Left kidney (tissue), 2 donors: ENCODE data around the gene PRSS36. TPM values are rescaled to one million over a fixed set of nuclear protein-coding genes. Genes with fewer than 3 reads are reported as not detected.
"Not testable (repeated sequence)": the region's sequence is repeated elsewhere in the genome, so short reads cannot be mapped to it uniquely, and the experiment has no call there.

ENCODE experiments used
- DNase-seq: peaks from one replicate; pipeline ENCODE4 v3.0.0-alpha.2; 2013
- polyA plus RNA-seq: library from polyadenylated mRNA; unstranded; fragments of 120-200 nt; gene quantifications from one replicate; pipeline ENCODE4 v1.2.1, GENCODE V29; 2013; ENCODE audit not compliant: insufficient read length

PRSS36 gene
- polyA plus RNA-seq, 1 donor = 0.67 TPM

DNA sequence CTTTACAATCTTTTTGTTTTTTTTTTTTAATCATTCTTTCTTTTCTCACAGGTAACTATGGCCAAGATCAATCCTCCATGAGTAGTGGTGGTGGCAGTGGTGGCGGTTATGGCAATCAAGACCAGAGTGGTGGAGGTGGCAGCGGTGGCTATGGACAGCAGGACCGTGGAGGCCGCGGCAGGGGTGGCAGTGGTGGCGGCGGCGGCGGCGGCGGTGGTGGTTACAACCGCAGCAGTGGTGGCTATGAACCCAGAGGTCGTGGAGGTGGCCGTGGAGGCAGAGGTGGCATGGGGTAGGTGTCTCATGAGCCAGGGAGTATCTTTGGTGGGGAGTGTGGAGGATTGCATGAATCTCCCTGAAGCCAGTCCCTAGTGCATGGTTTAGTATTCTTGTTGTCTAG, 35.0 kb upstream of the PRSS36 start:
- DNase-seq = no peak

- DNase-seq = no peak
Measured at GRCh38 chr16:31183432-31184428, 33.9 kb upstream of the PRSS36 start.

DNA sequence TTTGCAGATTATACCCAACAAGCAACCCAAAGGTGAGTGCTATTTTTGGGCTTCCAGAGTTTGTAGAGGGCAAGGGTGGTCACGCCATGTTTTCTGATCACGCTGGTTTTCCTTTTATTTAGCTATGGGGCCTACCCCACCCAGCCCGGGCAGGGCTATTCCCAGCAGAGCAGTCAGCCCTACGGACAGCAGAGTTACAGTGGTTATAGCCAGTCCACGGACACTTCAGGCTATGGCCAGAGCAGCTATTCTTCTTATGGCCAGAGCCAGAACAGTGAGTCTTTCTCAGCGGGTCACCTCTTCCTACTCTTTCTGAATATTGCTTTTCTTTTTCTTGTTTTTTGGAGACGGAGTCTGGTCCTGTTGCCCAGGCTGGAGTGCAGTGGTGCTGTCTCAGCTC, 32.5 kb upstream of the PRSS36 start:
- DNase-seq = no peak

DNA sequence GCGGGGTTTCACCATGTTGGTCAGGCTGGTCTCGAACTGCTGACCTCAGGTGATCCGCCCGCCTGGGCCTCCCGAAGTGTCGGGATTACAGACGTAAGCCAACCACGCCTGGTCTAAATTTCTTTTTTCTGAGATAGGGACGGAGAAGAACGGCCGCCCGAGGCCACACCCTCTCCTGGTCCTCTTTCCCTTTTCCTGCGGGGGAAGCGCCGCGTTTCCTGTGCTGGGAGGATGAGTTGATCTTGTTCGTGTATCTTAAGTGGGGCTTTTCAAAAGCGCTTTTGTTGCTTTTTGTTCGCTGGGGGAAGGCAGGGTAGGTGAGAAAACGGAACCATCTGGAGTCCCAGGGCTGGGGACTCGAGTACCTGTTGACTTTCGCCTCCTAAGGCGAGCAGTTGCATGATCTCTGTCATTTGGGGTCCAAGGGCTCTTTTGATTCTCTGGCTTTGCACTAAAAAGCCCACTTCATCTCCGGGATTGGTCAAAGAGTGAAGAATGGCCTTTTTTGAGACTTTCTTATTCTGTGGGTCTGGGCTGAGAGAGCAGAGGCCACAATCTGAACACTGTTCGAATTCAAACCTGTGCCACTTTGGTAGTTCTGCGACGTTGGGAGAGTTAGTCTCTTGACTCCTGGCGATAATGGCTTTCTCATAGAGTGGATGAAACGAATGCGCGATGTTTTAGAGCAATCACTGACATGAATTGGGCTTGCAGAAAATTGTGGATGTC, 31.4 kb upstream of the PRSS36 start:
- DNase-seq = no peak

- DNase-seq = peak; percentile 90
Measured at GRCh38 chr16:31179747-31180459, 30.0 kb upstream of the PRSS36 start, which contains the start of gene FUS. Gene FUS, plus strand, starts transcription at chr16:31180139. Its CDS starts 76 bp downstream, at chr16:31180215.

- DNase-seq = no peak
Measured at GRCh38 chr16:31179219-31179746, 29.4 kb upstream of the PRSS36 start.

- DNase-seq = no peak
Measured at GRCh38 chr16:31177136-31177535, 27.3 kb upstream of the PRSS36 start.

DNA sequence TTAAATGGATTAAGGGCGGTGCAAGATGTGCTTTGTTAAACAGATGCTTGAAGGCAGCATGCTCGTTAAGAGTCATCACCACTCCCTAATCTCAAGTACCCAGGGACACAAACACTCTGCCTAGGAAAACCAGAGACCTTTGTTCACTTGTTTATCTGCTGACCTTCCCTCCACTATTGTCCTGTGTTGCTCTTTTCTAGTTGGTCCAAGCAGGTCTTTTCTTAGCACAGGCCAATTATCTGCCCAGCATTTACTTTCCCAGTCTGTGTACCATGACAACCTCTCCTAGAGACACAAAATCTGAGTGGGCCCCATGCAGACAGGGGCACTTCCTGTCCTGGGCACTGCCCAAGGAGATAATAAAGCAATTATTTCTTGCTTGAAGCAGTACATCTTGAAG, 20.2 kb upstream of the PRSS36 start:
- not testable (repeated sequence) for DNase-seq

- no peak for DNase-seq
Measured at GRCh38 chr16:31168848-31169247, 19.0 kb upstream of the PRSS36 start.

DNA sequence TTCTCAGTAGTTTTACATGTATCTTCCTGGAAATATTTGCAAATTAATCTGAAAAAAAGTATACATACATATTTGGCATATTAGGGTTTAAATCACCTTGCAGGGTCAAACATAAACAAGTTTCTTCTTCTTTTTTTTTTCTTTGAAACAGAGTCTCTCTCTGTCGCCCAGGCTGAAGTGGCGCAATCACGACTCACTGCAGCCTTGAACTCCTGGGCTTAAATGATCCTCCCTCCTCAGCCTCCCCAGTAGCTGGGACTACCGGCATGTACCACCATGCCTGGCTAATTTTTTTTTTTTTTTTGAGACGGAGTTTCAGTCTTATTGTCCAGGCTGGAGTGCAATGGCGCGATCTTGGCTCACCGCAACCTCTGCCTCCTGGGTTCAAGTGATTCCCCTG, 17.4 kb upstream of the PRSS36 start:
- DNase-seq = no peak

- DNase-seq = no peak
Measured at GRCh38 chr16:31157136-31157535, 7.3 kb upstream of the PRSS36 start.

DNA sequence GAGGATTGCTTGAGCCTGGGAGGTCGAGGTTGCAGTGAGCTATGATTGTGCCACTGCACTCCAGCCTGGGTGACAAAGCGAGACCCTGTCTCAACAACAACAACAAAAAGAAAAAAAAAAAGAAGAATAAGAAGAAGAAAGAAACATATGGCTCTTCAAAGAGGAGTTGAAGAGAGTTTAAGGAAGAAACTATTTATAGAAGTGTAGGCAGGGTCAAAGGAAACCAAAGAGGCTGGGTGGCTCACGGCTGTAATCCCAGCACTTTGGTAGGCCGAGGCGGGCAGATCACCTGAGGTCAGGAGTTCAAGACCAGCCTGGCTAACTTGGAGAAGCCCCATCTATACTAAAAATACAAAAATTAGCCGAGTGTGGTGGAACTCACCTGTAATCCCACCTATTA, 1.1 kb upstream of the PRSS36 start:
- not testable (repeated sequence) for DNase-seq

GRCh38 chr16:31149332-31149731, 534 bp downstream of the PRSS36 start:
- no peak for DNase-seq

DNA sequence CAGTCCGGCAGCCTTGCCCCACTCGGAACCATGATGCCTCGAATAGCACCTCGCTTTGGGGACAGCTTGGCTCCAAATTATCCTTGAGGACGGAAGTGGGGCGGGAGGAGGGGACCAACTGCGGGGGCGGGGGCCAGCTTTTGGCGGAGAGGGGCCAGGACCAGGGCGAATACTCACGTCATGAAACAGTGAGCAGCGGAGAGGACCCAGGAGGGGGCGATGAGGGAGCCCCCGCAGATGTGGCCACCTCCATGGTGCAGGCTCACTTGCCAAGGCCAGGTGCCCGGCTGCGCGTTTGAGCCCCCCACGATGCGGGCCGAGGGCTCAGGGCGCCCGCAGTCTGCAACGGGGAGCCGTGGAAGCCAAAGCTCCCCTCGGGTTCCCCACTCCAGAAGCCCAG, 970 bp downstream of the PRSS36 start:
- no peak for DNase-seq

GRCh38 chr16:31148281-31148728, 1.6 kb downstream of the PRSS36 start:
- DNase-seq = no peak

- DNase-seq = no peak
Measured at GRCh38 chr16:31147574-31147973, 2.3 kb downstream of the PRSS36 start.

- DNase-seq = no peak
Measured at GRCh38 chr16:31145398-31145990, 4.4 kb downstream of the PRSS36 start.

- not testable (repeated sequence) for DNase-seq
Measured at GRCh38 chr16:31144418-31144817, 5.4 kb downstream of the PRSS36 start.

DNA sequence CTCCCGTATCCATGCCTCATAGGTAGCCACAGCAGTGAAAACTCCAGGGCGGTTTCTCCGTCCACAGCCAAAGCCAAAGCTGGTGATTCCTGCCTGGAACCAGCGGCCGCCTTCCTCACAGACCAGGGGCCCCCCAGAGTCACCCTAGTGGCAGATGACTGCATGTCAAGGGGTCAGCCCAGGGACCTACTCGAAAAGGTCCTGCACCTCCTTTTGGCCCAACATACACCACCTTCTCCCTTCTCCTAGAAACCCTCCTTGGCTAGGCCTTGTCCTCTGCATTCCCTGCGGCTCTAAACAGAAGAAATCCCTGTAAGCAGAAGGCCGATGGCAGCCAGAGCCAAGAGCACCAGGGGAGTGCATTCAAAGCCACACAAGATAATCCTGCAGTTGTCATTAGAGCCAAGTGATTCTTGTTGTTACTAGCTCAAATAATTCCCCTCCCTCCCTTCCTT, 6.1 kb downstream of the PRSS36 start:
- DNase-seq = no peak

DNA sequence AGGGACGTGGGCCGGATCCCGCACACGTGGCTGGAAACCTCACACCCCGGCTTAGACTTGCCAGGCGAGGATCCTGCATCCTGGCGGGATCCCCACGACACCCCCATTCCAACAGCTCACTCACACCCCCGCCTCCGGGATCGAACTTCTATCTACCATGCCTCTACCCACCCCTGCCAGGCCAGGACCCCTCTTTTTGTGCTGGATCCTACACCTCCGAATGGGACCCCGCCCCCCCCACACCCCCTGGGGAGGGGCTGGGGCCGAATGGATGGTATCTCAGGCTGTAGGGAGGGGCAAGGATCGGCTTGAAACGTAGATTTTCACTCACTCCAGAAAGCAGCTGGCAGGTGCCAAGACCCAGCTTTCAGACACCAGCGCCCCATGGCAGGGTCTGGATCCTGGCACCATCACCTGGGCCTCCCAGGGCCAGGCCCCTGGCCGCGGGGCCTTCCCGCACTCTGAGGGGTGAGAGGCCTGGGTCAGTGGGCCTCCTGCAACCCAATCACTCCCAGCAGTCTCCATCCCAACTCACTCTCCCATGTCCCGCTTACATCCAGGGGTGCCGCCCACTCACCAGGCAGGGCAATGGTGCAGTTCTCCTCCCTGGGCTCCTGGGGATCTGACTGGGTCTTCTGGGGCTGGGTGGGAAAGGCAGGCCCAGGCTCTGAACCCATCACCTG, 6.7 kb downstream of the PRSS36 start:
- no peak for DNase-seq
